Activated naive CD8-positive, alpha-beta T cell treated with anti-CD3 and anti-CD28 coated beads, Interleukin-2, amount 50 U/mL, for 16 hours (primary cell): Measurements from ENCODE around the gene SAA1.

Experiments
- DNase-seq: peaks from one replicate; pipeline ENCODE4 v3.0.0-alpha.2; 2020; ENCODE audit warnings: low read depth, low spot score

The SAA1 gene

DNA sequence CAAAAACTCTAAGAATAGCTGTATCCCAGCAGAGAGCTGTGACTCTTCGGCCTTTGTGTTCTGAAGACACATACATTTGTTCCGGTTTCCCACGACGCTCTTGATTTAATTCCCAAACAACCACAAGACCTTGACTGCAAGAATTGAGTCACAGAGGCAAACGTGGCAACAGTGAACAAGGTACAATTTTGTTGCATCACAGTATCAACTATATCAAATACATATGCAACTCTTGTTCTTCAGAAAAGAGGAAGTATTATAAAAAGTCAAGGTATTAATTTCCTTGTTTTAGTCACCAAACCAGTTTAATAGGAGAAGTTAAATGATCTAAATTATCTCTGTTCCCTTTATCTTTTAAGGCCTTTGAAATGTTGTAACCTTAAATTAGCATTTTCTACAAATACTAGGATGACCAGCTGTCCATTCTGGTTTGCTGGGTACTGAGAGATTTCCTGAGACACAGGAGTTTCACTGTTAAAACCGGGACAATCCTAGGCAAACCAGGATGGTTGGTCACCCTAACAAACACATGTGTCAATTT, 44.8 kb downstream of the SAA1 start:
- DNase-seq: no peak

DNA sequence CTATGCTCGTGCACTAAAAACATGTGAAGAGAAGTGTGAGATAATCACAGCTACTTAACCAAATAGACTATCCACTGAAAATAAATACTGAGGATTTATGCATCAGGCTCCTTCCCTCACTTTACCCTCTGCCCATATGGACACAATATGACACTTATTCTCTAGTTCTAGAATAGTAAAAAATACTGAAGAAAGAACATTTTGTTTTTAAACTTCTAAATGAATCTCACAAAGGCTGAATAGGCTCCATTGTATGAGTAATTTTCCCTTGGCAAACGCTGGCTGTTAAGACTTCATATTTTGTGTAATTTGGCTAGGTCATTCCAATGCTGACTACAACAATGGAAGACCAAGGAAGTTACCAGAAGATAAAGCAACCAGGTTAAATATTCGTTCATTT, 45.9 kb downstream of the SAA1 start:
- no peak for DNase-seq

DNA sequence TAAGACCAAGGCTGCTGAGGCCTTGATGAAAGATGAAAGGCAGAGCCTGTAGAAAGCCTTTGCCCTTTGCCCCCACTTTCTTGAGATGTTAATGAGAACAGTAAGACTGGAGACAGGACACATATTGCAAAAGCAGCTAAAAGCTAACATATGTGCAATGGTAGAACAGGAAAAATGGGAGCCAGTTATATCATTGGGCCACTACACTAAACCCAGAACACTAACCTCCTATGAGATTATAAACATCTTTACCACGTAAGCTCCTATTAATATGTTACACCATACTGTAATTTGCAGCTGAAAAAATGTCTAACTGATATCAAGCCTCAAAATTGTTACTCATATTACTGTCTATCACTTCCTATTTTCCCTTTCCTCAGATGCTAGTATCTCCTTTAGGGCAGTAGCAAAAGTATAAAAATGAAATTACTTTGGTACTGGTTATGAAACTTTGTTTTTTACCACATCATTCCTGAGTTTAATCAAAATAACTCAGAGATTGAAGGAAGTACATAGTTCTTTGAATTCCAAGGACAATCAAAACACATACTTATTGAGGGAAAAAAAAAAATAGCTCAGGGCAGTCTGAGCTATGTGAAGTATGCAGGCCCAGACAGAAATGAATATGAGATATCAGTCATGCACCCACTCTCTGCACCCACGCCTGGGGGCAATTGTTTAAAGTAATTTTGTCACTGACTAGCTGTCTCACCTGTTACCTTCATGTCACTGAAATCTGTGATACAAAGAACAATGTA, 46.8 kb downstream of the SAA1 start:
- no peak for DNase-seq

DNA sequence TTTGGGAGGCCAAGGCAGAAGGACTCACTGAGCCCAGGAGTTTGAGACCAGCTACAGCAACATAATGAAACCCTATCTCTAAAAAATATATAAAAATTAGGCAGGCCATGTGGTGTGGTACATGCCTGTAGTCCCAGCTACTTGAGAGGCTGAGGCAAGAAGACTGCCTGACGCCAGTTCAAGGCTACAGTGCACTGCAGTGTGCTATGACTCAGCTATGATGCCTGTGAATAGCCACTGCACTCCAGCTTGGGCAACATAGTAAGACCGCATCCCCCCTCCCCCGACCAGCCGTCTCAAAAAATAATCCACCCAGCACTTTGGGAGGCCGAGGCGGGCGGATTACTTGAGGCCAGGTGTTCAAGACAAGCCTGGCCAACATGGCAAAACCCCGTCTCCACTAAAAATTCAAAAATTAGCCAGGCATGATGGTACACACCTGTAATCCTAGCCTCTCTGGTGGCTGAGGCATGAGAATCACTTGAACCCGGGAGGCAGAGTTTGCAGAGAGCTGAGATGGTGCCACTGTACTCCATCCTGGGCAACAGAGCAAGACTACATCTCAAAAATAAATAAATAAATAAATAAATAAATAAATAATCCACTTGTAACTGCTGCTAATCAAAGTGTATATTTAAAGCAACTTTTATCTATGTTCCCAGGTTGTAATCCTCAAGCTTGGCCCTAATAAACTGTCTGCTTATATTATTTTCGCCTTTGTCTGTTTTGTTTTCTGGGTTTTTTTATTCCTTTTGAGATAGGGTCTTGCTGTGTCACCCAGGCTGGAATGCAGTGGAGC, 48.1 kb downstream of the SAA1 start:
- DNase-seq: no peak

DNA sequence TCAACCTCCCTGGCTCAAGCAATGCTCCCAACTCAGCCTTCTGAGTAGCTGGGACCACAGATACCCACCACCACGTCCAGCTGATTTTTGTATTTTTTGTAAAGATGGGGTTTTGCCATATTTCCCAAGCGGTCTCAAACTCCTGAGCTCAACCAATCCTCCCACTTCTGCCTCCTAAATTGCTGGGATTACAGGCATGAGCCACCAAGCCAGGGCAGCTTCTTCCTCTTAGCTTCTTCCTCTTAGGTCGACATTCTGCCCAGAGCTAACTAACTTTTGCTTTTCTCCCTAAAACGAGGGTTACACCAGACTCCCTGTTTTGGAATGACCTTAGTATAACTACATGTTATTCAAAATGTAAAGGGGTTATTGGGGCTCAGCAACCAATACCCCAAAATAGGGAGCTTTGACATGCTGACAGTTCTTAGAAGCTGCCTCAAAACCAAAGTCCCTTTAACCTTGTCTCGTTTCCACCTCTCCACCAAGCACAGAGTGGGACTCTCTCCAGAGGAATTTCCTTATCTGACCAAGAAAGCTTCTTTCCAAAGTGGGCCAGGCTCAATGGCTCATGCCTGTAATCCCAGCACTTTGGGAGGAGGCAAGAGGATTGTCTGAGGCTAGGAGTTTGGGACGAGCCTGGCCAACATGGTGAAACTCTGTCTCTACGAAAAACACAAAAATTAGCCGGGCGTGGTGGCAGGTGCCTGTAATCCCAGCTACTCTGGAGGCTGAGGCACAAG, 48.9 kb downstream of the SAA1 start:
- no peak for DNase-seq

DNA sequence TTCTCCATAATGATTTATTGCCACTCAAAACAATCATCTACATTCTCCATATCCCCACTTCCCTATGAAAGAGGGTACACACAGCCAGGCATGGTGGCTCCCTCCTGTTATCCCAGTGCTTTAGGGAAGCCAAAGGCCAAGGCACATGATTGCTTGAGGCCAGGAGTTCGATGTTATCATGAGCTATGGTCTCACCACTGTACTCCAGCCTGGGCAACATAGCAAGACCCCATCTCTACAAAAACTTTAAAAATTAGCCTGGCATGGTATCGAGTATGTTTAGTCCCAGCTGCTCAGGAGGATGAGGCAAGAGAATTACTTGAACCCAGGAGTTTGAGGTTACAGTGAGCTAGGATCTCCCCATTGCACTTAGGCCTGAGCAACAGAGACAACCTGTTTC, 49.8 kb downstream of the SAA1 start:
- DNase-seq: no peak

DNA sequence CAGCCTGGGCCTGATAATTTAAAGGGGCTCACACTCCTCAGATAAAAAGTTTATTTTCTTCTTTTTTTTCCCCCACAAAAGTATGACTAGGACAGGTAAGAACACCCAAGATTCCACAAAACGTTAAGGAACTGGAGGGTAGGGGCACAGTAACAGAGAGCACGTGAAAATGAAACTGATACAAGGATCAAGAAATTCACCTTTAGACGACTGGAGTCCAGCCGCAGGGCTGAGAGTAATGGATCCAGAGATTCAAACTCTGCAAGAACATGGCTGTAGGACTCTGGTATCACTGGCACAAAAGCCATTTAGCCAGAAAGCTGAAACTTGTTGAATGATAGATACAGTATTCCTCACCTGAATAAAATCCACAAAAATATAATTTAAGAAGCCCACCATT, 51.5 kb downstream of the SAA1 start:
- no peak for DNase-seq
